Neural progenitor cell (in vitro differentiated cells): ENCODE data around the gene PXDC1.

Source experiments
- EZH2 ChIP-seq: fragments of 200-600 bp; sonication (generic); IDR thresholded peaks from 2 replicates; pipeline ENCODE4 v1.6.1; 2017; ENCODE audit warnings: antibody characterized with exemption, mild to moderate bottlenecking, moderate library complexity
- EZH2phosphoT487 ChIP-seq: fragments of 200-600 bp; sonication (generic); IDR thresholded peaks from 2 replicates; pipeline ENCODE4 v1.6.1; 2017; ENCODE audit warnings: antibody characterized with exemption
- TF ChIP-seq, protein P1 (sequence below): fragments of 200-600 bp; sonication (generic); IDR thresholded peaks from 2 replicates; pipeline ENCODE4 v1.5.1; 2017; ENCODE audit warnings: antibody characterized with exemption, mild to moderate bottlenecking

DNA sequence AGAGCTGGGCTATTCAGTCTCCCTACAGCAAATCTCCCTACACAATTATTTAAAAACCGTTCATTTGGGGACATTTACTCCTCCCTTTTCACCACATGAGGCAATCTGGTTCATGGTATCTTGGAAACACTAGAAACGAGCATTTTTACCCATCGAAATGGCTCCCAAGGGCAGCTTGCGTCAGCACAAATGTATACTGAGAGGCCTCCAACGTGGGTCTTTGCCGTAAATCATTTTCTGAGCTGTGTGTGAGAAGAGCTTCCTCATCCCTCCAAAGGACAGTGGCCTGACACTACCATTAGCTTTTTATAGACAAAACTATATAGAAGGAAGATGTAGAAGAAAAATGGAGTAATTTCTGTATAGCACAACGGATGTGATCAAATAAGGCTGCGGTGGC lies 30.0 kb upstream of the PXDC1 start:
- TF ChIP-seq, protein P1, sequence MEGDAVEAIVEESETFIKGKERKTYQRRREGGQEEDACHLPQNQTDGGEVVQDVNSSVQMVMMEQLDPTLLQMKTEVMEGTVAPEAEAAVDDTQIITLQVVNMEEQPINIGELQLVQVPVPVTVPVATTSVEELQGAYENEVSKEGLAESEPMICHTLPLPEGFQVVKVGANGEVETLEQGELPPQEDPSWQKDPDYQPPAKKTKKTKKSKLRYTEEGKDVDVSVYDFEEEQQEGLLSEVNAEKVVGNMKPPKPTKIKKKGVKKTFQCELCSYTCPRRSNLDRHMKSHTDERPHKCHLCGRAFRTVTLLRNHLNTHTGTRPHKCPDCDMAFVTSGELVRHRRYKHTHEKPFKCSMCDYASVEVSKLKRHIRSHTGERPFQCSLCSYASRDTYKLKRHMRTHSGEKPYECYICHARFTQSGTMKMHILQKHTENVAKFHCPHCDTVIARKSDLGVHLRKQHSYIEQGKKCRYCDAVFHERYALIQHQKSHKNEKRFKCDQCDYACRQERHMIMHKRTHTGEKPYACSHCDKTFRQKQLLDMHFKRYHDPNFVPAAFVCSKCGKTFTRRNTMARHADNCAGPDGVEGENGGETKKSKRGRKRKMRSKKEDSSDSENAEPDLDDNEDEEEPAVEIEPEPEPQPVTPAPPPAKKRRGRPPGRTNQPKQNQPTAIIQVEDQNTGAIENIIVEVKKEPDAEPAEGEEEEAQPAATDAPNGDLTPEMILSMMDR = no peak
- TF ChIP-seq EZH2phosphoT487 = no peak
- no peak for TF ChIP-seq EZH2
